WTC11 (cell line): Measurements from ENCODE around the gene PPP1R18. TPM values are rescaled to one million over a fixed set of nuclear protein-coding genes. Genes with fewer than 3 reads are reported as not detected.

ENCODE experiments used
- ATAC-seq: fragments of 200-7000 bp; cut with Tn5 transposase; 2 replicates; pipeline ENCODE4 v1.10.0; 2021; ENCODE audit warnings: mild to moderate bottlenecking, moderate library complexity
- CTCF ChIA-PET: fragments of 300-600 bp; sonication (Branson Sonifier 250); formaldehyde crosslinking; loops from one replicate; lab custom pipeline; 2021; ENCODE audit warnings: antibody characterized with exemption; lab: Charles Lee
- POLR2A ChIA-PET: fragments of 350-600 bp; sonication (Branson Sonifier 250); formaldehyde crosslinking; loops from one replicate; lab custom pipeline; 2021; ENCODE audit warnings: antibody characterized with exemption; lab: Charles Lee
- DNase-seq: peaks from one replicate; pipeline ENCODE4 v3.0.0; 2021; ENCODE audit warnings: low spot score
- H3K27ac Mint-ChIP-seq: 2 replicates; pipeline ENCODE4 v1.8.0; 2021; ENCODE audit warnings: mixed read lengths
- H3K27me3 Mint-ChIP-seq: 2 replicates; pipeline ENCODE4 v1.8.0; 2021; ENCODE audit warnings: low read depth, mild to moderate bottlenecking, moderate library complexity, mixed read lengths
- H3K36me3 Mint-ChIP-seq: 2 replicates; pipeline ENCODE4 v1.8.0; 2021; ENCODE audit warnings: mixed read lengths
- H3K4me1 Mint-ChIP-seq: 2 replicates; pipeline ENCODE4 v1.8.0; 2022; ENCODE audit warnings: mixed read lengths
- H3K4me3 Mint-ChIP-seq: 2 replicates; pipeline ENCODE4 v1.8.0; 2021; ENCODE audit warnings: mild to moderate bottlenecking, moderate library complexity, mixed read lengths
- H3K9me3 Mint-ChIP-seq: 2 replicates; pipeline ENCODE4 v1.8.0; 2021; ENCODE audit warnings: mixed read lengths
- AR ChIP-seq: fragments of 250-450 bp; sonication (Bioruptor Pico); IDR thresholded peaks from 2 replicates; pipeline ENCODE4 v1.9.0; 2021; ENCODE audit warnings: mild to moderate bottlenecking
- ARID4B ChIP-seq: sonication (generic); formaldehyde crosslinking; IDR thresholded peaks from 2 replicates; pipeline ENCODE4 v1.8.0; 2023; ENCODE audit warnings: missing genetic modification reagents, mild to moderate bottlenecking, borderline replicate concordance
- ATF3 ChIP-seq: sonication (generic); formaldehyde crosslinking; conservative IDR thresholded peaks from 2 replicates; pipeline ENCODE4 v1.8.1; 2022; ENCODE audit warnings: mild to moderate bottlenecking, missing genetic modification reagents
- CTCF ChIP-seq: fragments of 200-600 bp; IDR thresholded peaks from 2 replicates; pipeline ENCODE4 v1.8.0; 2022; ENCODE audit warnings: antibody characterized with exemption
- ELF4 ChIP-seq: sonication (generic); formaldehyde crosslinking; IDR thresholded peaks from 2 replicates; pipeline ENCODE4 v1.8.1; 2022; ENCODE audit warnings: low read depth, mild to moderate bottlenecking, moderate library complexity, missing genetic modification reagents
- FOXP4 ChIP-seq: sonication (generic); formaldehyde crosslinking; IDR thresholded peaks from 2 replicates; pipeline ENCODE4 v1.8.0; 2022; ENCODE audit warnings: mild to moderate bottlenecking, missing genetic modification reagents
- GTF2I ChIP-seq: fragments of 250-450 bp; sonication (Bioruptor Pico); conservative IDR thresholded peaks from 2 replicates; pipeline ENCODE4 v1.4.0; 2021; ENCODE audit warnings: mild to moderate bottlenecking
- HMGA2 ChIP-seq: fragments of 250-450 bp; sonication (Bioruptor Pico); IDR thresholded peaks from 2 replicates; pipeline ENCODE4 v1.4.0; 2021; ENCODE audit warnings: mild to moderate bottlenecking, moderate library complexity
- HMGXB4 ChIP-seq: sonication (generic); formaldehyde crosslinking; IDR thresholded peaks from 2 replicates; pipeline ENCODE4 v1.8.1; 2023; ENCODE audit warnings: mild to moderate bottlenecking, moderate library complexity, missing genetic modification reagents
- KAT7 ChIP-seq: sonication (generic); formaldehyde crosslinking; IDR thresholded peaks from 2 replicates; pipeline ENCODE4 v1.8.1; 2023; ENCODE audit warnings: missing genetic modification reagents, mild to moderate bottlenecking, borderline replicate concordance
- MLX ChIP-seq: sonication (generic); formaldehyde crosslinking; IDR thresholded peaks from 2 replicates; pipeline ENCODE4 v1.8.1; 2023; ENCODE audit warnings: mild to moderate bottlenecking, missing genetic modification reagents, moderate library complexity
- MXD4 ChIP-seq: fragments of 250-450 bp; sonication (Bioruptor Pico); IDR thresholded peaks from 2 replicates; pipeline ENCODE4 v1.8.0; 2021; ENCODE audit warnings: mild to moderate bottlenecking, moderate library complexity, borderline replicate concordance
- NFATC4 ChIP-seq: fragments of 250-450 bp; sonication (Bioruptor Pico); IDR thresholded peaks from 2 replicates; pipeline ENCODE4 v1.9.0; 2021; ENCODE audit warnings: mild to moderate bottlenecking
- NFYB ChIP-seq: sonication (generic); formaldehyde crosslinking; conservative IDR thresholded peaks from 2 replicates; pipeline ENCODE4 v1.8.0; 2022; ENCODE audit warnings: low read depth, missing genetic modification reagents
- NR1H2 ChIP-seq: sonication (generic); formaldehyde crosslinking; IDR thresholded peaks from 2 replicates; pipeline ENCODE4 v1.9.0; 2021; ENCODE audit warnings: mild to moderate bottlenecking, moderate library complexity, missing genetic modification reagents
- OVOL2 ChIP-seq: fragments of 250-450 bp; sonication (Bioruptor Pico); IDR thresholded peaks from 2 replicates; pipeline ENCODE4 v1.9.0; 2021; ENCODE audit warnings: mild to moderate bottlenecking, borderline replicate concordance
- PRRX2 ChIP-seq: fragments of 250-450 bp; sonication (Bioruptor Pico); IDR thresholded peaks from 2 replicates; pipeline ENCODE4 v1.8.0; 2021; ENCODE audit warnings: mild to moderate bottlenecking
- SMAD3 ChIP-seq: sonication (generic); formaldehyde crosslinking; IDR thresholded peaks from 2 replicates; pipeline ENCODE4 v1.8.0; 2022; ENCODE audit warnings: missing genetic modification reagents, mild to moderate bottlenecking, borderline replicate concordance
- SOX15 ChIP-seq: fragments of 250-450 bp; sonication (Bioruptor Pico); IDR thresholded peaks from 2 replicates; pipeline ENCODE4 v1.9.0; 2021; ENCODE audit warnings: mild to moderate bottlenecking
- SP1 ChIP-seq: sonication (generic); formaldehyde crosslinking; conservative IDR thresholded peaks from 2 replicates; pipeline ENCODE4 v1.8.1; 2022; ENCODE audit warnings: missing genetic modification reagents
- TEAD4 ChIP-seq: sonication (generic); formaldehyde crosslinking; IDR thresholded peaks from 2 replicates; pipeline ENCODE4 v1.8.0; 2022; ENCODE audit warnings: mild to moderate bottlenecking, missing genetic modification reagents
- ZNF232 ChIP-seq: sonication (generic); formaldehyde crosslinking; IDR thresholded peaks from 2 replicates; pipeline ENCODE4 v1.8.0; 2022; ENCODE audit warnings: mild to moderate bottlenecking, missing genetic modification reagents
- ZNF671 ChIP-seq: fragments of 250-450 bp; sonication (Bioruptor Pico); IDR thresholded peaks from 2 replicates; pipeline ENCODE4 v1.8.0; 2021; ENCODE audit warnings: mild to moderate bottlenecking
- total RNA-seq: library from RNA; stranded (reverse); gene quantifications from 3 replicates; pipeline ENCODE4 v1.2.3, GENCODE V29; 2021

Gene PPP1R18
- total RNA-seq, 1 experiment from 2014 or later: 36.5 TPM

- no peak for TF ChIP-seq ARID4B (CRISPR knock-in tag)
- no peak for TF ChIP-seq OVOL2 (CRISPR knock-in tag)
- TF ChIP-seq NR1H2 (CRISPR knock-in tag): no peak
- TF ChIP-seq CTCF: no peak
- peak; percentile 37; the same call in 1 of the 2 replicates for TF ChIP-seq FOXP4 (CRISPR knock-in tag)
- TF ChIP-seq ATF3 (CRISPR knock-in tag): no peak
- TF ChIP-seq PRRX2: no peak
- no peak for TF ChIP-seq MLX
- TF ChIP-seq ELF4 (CRISPR knock-in tag): no peak
- TF ChIP-seq MXD4 (CRISPR knock-in tag): no peak
- no peak for TF ChIP-seq ZNF671 (CRISPR knock-in tag)
Measured at GRCh38 chr6:30690403-30691207, 4.2 kb upstream of the PPP1R18 start, which contains the start of gene NRM (continued).

GRCh38 chr6:30689985-30690384 lies 3.5 kb upstream of the PPP1R18 start:
- ATAC-seq: no peak
- Mint-ChIP-seq H3K27ac (0 out of 2 replicates have a peak overlapping the region, but pooled peaks have one; percentile 92), H3K36me3 (peaks cover 3% of the 10 kb centered on the region; the same call in 1 of the 2 replicates), H3K4me3 (peak overlapping the region; percentile 93), H3K27me3 (no peaks in the 10 kb centered on the region), H3K9me3 (no peaks in the 10 kb centered on the region), H3K4me1 (peaks cover 51% of the 10 kb centered on the region)
- no peak for DNase-seq
- ChIA-PET CTCF (interaction anchor here (0.7 to 4.0 kb wide), 6 partner anchors 11 to 191 kb away, joined by 3 to 49 read pairs (median 9); partner anchors contain the start of gene DHX16), POLR2A (interaction anchor here (0.6 to 2.6 kb wide), 5 partner anchors 10 to 190 kb away, joined by 3 to 5 read pairs (median 3); partner anchors contain the start of gene MDC1)
- TF ChIP-seq KAT7 (CRISPR knock-in tag) (no peak), ZNF232 (CRISPR knock-in tag) (no peak), SP1 (CRISPR knock-in tag) (no peak), HMGXB4 (CRISPR knock-in tag) (no peak), GTF2I (CRISPR knock-in tag) (no peak), NFATC4 (no peak), TEAD4 (CRISPR knock-in tag) (no peak), AR (CRISPR knock-in tag) (no peak), SMAD3 (CRISPR knock-in tag) (no peak), NFYB (CRISPR knock-in tag) (no peak), SOX15 (CRISPR knock-in tag) (no peak), HMGA2 (CRISPR knock-in tag) (no peak), OVOL2 (CRISPR knock-in tag) (no peak)
